K562 (cell line): ENCODE measurements around the gene TGFBR3L. TPM values are rescaled to one million over a fixed set of nuclear protein-coding genes. Genes with fewer than 3 reads are reported as not detected.

Experiments used
- CHD2 ChIP-seq: IDR thresholded peaks from 2 replicates; pipeline ENCODE4 v1.6.1; 2011; ENCODE audit warnings: low read depth, low read length
- DIDO1 ChIP-seq: fragments of 450-650 bp; IDR thresholded peaks from 2 replicates; pipeline ENCODE4 v1.6.1; 2016; ENCODE audit warnings: low read depth, missing biosample characterization, missing genetic modification characterization
- ELF1 ChIP-seq: fragments of 200-800 bp; sonication (Bioruptor generic); IDR thresholded peaks from 2 replicates; pipeline ENCODE4 v1.6.1; 2016; ENCODE audit warnings: missing genetic modification characterization, missing compliant biosample characterization
- GTF2E2 ChIP-seq: fragments of 200-800 bp; sonication (Bioruptor generic); IDR thresholded peaks from 2 replicates; pipeline ENCODE4 v1.6.1; 2016; ENCODE audit warnings: missing genetic modification characterization, missing compliant biosample characterization
- IRF9 ChIP-seq: fragments of 450-650 bp; IDR thresholded peaks from 2 replicates; pipeline ENCODE4 v1.6.1; 2016; ENCODE audit warnings: missing biosample characterization, missing genetic modification characterization
- KHSRP ChIP-seq: fragments of 450-650 bp; IDR thresholded peaks from 2 replicates; pipeline ENCODE4 v1.6.1; 2017
- PHF8 ChIP-seq: fragments of 200-600 bp; sonication (generic); IDR thresholded peaks from 2 replicates; pipeline ENCODE4 v1.6.1; 2012; ENCODE audit warnings: mixed run types, mild to moderate bottlenecking, inconsistent platforms, low read length, moderate library complexity, borderline replicate concordance
- TEAD1 ChIP-seq, 2 experiments: fragments of 450-650 bp in 1 of 2; sonication (generic) in 1 of 2; formaldehyde crosslinking; IDR thresholded peaks; 2 replicates each; pipeline versions ENCODE4 v1.4.0 to v1.8.0; 2020 to 2022; ENCODE audit warnings: mild to moderate bottlenecking in 2 of 2, missing genetic modification reagents in 1 of 2
- ZBTB11 ChIP-seq, 3 experiments: fragments of 200-800 bp in 1 of 3; fragments of 250-450 bp in 1 of 3; fragments of 450-650 bp in 1 of 3; sonication (Bioruptor Pico) in 1 of 3; sonication (Bioruptor generic) in 1 of 3; formaldehyde crosslinking in 1 of 3; IDR thresholded peaks; 2 replicates each; pipeline versions ENCODE4 v1.6.1 to v1.8.0; 2016 to 2022; ENCODE audit warnings: mild to moderate bottlenecking in 2 of 3, missing genetic modification characterization in 2 of 3, missing compliant biosample characterization in 1 of 3, moderate library complexity in 1 of 3
- ZEB2 ChIP-seq: fragments of 450-650 bp; IDR thresholded peaks from 2 replicates; pipeline ENCODE4 v1.6.1; 2016
- ZNF165 ChIP-seq: fragments of 250-450 bp; sonication (Bioruptor Pico); IDR thresholded peaks from 2 replicates; pipeline ENCODE4 v1.4.0; 2020; ENCODE audit warnings: borderline replicate concordance
- ZNF232 ChIP-seq: sonication (generic); formaldehyde crosslinking; IDR thresholded peaks from 2 replicates; pipeline ENCODE4 v1.8.0; 2022; ENCODE audit warnings: mild to moderate bottlenecking, missing genetic modification reagents
- ZNF407 ChIP-seq: fragments of 450-650 bp; IDR thresholded peaks from 2 replicates; pipeline ENCODE4 v1.6.1; 2016; ENCODE audit warnings: low read depth
- polyA plus RNA-seq, 8 experiments: library from polyadenylated mRNA; depleted of rRNA in 4 of 8; stranded (reverse) in 5 of 8; unstranded in 3 of 8; fragments of >200 nt; fragmentation: Nextera tagmentation in 2 of 8; fragmentation: Illumina TruSeq in 1 of 8; extraction: Ambion mirVana in 2 of 8; extraction: Trizol in 1 of 8; gene quantifications; 2 replicates each; pipeline versions ENCODE4 v1.2.1 to v1.2.3, GENCODE V29; 2011 to 2014; ENCODE audit warnings: inconsistent platforms in 1 of 8, missing spikeins in 1 of 8
- total RNA-seq, 7 experiments: library from RNA; depleted of rRNA in 6 of 7; stranded (reverse); fragments of >200 nt in 6 of 7; fragmentation: Illumina TruSeq in 2 of 7; extraction: Trizol in 2 of 7; gene quantifications; 2 replicates each; pipeline versions ENCODE4 v1.2.1 to v1.2.3, GENCODE V29; 2011 to 2021; ENCODE audit warnings: low replicate concordance in 1 of 7

TGFBR3L gene
- total and polyA plus RNA-seq, 9 of the 15 experiments (the other 6 are each of a cell fraction or from before 2014, with no cell fraction given): not detected

GRCh38 chr19:7919610-7920518 is 5.2 kb downstream of the TGFBR3L start, which contains the start of gene SNAPC2 (continued):
- TF ChIP-seq PHF8: peak; percentile 52; the same call in 1 of the 2 replicates
- no peak for TF ChIP-seq ZNF232 (CRISPR knock-in tag)
- peak; percentile 95 for TF ChIP-seq CHD2
- no peak for TF ChIP-seq IRF9 (tag)
- no peak for TF ChIP-seq ZNF165 (CRISPR knock-in tag)
- peak in 1 of 3 experiments; percentile 14; a peak in 1 of 6 replicates for TF ChIP-seq ZBTB11 (CRISPR knock-in tag; IDR thresholded peaks at IDR 0.05)
- TF ChIP-seq ZNF407: peak; percentile 96
- 0 out of 2 replicates have a peak, but pooled peaks have one; percentile 27 for TF ChIP-seq DIDO1 (tag)
- peak; percentile 7; the same call in 1 of the 2 replicates for TF ChIP-seq GTF2E2 (tag)
- no peak for TF ChIP-seq ZEB2
- no peak for TF ChIP-seq KHSRP
- TF ChIP-seq TEAD1 (CRISPR knock-in tag; IDR thresholded peaks at IDR 0.05): 0 out of 4 replicates have a peak, but pooled peaks of 1 of the 2 experiments have one; percentile 47
- TF ChIP-seq ELF1 (tag): 0 out of 2 replicates have a peak, but pooled peaks have one; percentile 19
